Neural progenitor cell (in vitro differentiated cells): ENCODE measurements around the gene HOATZ.

Experiments used
- EZH2 ChIP-seq: fragments of 200-600 bp; sonication (generic); IDR thresholded peaks from 2 replicates; pipeline ENCODE4 v1.6.1; 2017; ENCODE audit warnings: antibody characterized with exemption, mild to moderate bottlenecking, moderate library complexity
- EZH2phosphoT487 ChIP-seq: fragments of 200-600 bp; sonication (generic); IDR thresholded peaks from 2 replicates; pipeline ENCODE4 v1.6.1; 2017; ENCODE audit warnings: antibody characterized with exemption
- TF ChIP-seq, protein P1 (sequence below): fragments of 200-600 bp; sonication (generic); IDR thresholded peaks from 2 replicates; pipeline ENCODE4 v1.5.1; 2017; ENCODE audit warnings: antibody characterized with exemption, mild to moderate bottlenecking

DNA sequence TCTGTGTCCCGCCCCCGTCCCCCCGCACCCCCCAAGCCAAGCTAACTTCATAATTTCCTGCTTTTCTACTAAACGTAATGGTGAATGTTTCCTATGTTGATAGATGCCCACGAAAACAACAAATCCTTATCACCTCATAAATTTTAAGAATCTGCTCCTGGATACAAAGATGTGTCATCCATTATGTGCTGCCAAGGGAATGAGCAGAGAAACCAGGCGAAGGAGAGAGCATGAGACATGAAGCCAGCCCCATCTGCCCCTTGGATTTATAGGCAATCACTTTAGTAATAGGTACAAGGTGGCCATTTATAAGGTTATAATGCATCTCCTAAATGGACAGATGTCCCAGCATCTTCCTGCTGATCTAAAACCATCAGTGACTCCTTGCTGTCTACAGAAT lies 56.2 kb downstream of the HOATZ start:
- TF ChIP-seq, protein P1, sequence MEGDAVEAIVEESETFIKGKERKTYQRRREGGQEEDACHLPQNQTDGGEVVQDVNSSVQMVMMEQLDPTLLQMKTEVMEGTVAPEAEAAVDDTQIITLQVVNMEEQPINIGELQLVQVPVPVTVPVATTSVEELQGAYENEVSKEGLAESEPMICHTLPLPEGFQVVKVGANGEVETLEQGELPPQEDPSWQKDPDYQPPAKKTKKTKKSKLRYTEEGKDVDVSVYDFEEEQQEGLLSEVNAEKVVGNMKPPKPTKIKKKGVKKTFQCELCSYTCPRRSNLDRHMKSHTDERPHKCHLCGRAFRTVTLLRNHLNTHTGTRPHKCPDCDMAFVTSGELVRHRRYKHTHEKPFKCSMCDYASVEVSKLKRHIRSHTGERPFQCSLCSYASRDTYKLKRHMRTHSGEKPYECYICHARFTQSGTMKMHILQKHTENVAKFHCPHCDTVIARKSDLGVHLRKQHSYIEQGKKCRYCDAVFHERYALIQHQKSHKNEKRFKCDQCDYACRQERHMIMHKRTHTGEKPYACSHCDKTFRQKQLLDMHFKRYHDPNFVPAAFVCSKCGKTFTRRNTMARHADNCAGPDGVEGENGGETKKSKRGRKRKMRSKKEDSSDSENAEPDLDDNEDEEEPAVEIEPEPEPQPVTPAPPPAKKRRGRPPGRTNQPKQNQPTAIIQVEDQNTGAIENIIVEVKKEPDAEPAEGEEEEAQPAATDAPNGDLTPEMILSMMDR: no peak
- TF ChIP-seq EZH2 (no peak), EZH2phosphoT487 (no peak)
